Hematopoietic multipotent progenitor cell treated with erythropoietin and hydrocortisone succinate and interleukin-3 and kit ligand, for 15 days (in vitro differentiated cells): Measurements from ENCODE around the gene ERG28.
"Not testable (repeated sequence)": the region's sequence is repeated elsewhere in the genome, so short reads cannot be mapped to it uniquely, and the experiment has no call there.

Experiments used
- DNase-seq: peaks from one replicate; pipeline ENCODE4 v3.0.0-alpha.2; 2015; ENCODE audit warnings: low spot score

ERG28 gene

GRCh38 chr14:75625034-75625433, 35.6 kb downstream of the ERG28 start:
- no peak for DNase-seq

- no peak for DNase-seq
Observed at GRCh38 chr14:75619548-75619947, 41.1 kb downstream of the ERG28 start.

GRCh38 chr14:75615200-75615599, 45.5 kb downstream of the ERG28 start:
- no peak for DNase-seq

GRCh38 chr14:75614179-75614578, 46.5 kb downstream of the ERG28 start:
- DNase-seq: no peak

- DNase-seq: no peak
Observed at GRCh38 chr14:75612157-75612556, 48.5 kb downstream of the ERG28 start.

- no peak for DNase-seq
Observed at GRCh38 chr14:75610834-75611233, 49.8 kb downstream of the ERG28 start.

- no peak for DNase-seq
Observed at GRCh38 chr14:75609606-75610475, 50.8 kb downstream of the ERG28 start.

- DNase-seq: no peak
Observed at GRCh38 chr14:75609116-75609515, 51.6 kb downstream of the ERG28 start.

- no peak for DNase-seq
Observed at GRCh38 chr14:75607842-75608640, 52.6 kb downstream of the ERG28 start.

- no peak for DNase-seq
Observed at GRCh38 chr14:75607044-75607443, 53.6 kb downstream of the ERG28 start.

- DNase-seq: no peak
Observed at GRCh38 chr14:75605916-75606315, 54.8 kb downstream of the ERG28 start.

- DNase-seq: no peak
Observed at GRCh38 chr14:75604979-75605851, 55.5 kb downstream of the ERG28 start.

GRCh38 chr14:75602503-75602902, 58.2 kb downstream of the ERG28 start:
- no peak for DNase-seq

GRCh38 chr14:75601061-75601460, 59.6 kb downstream of the ERG28 start:
- DNase-seq: not testable (repeated sequence)

GRCh38 chr14:75600100-75600499, 60.6 kb downstream of the ERG28 start:
- DNase-seq: not testable (repeated sequence)
